ENCODE measurements around the gene PLCXD3. TPM values are rescaled to one million over a fixed set of nuclear protein-coding genes. Genes with fewer than 3 reads are reported as not detected.
"Not testable (repeated sequence)": the region's sequence is repeated elsewhere in the genome, so short reads cannot be mapped to it uniquely, and the experiment has no call there.

Gene PLCXD3
- total and polyA plus RNA-seq, 9 donors = 0.05 to 0.23 (median 0.09) TPM

DNA sequence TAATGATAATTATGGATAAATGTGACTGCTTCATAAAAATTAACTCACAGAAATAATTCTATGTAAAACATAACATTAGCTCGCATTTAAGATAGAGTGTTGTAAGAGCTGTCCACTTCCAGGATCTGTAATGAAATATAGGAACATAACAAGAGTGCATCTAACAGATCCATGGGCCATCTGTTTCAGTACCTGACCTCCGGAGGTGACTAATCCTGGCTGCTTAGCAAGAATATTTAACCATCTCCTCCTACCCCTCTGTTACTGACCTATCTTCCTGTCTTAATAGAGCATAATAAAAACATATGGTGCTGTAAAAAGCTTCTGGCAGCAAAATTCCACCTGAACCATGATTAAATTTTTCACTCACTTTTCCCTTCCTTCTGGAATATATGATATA lies 7.1 kb downstream of the PLCXD3 start:
- no peak overlapping the region for H3K27ac ChIP-seq (ENCODE audit: low read length)
- H3K4me1 ChIP-seq (ENCODE audit: control insufficient read depth, insufficient read depth, low read length) = no peaks in the 10 kb centered on the region
- no CpG with 5 or more reads among the region's 2 CpGs for WGBS (ENCODE audit: insufficient coverage)
- no peaks in the 10 kb centered on the region for H3K36me3 ChIP-seq (ENCODE audit: control insufficient read depth, insufficient read depth, low read length)
- DNase-seq = no peak
- H3K4me3 ChIP-seq (ENCODE audit: low read length) = no peak overlapping the region
- no peaks in the 10 kb centered on the region for H3K9me3 ChIP-seq (replicated peaks; ENCODE audit: control insufficient read depth, low read depth, low read length)
- H3K27me3 ChIP-seq (ENCODE audit: control insufficient read depth, insufficient read depth, low read length) = no peaks in the 10 kb centered on the region

DNA sequence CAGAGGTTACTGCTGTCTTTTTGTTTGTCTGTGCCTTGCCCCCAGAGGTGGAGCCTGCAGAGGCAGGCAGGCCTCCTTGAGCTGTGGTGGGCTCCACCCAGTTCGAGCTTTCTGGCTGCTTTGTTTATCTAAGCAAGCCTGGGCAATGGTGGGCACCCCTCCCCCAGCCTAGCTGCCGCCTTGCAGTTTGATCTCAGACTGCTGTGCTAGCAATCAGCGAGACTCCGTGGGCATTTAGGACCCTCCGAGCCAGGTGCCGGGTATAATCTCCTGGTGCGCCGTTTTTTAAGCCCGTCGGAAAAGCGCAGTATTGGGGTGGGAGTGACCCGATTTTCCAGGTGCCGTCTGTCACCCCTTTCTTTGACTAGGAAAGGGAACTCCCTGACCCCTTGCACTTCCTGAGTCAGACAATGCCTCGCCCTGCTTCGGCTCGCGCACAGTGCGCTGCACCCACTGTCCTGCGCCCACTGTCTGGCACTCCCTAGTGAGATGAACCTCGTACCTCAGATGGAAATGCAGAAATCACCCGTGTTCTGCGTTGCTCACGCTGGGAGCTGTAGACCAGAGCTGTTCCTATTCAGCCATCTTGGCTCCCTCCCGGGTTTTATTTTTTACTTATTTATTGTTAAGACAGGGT lies 16.8 kb downstream of the PLCXD3 start:
- H3K9me3 ChIP-seq (replicated peaks; ENCODE audit: control insufficient read depth, low read depth, low read length); H3K4me1 ChIP-seq (ENCODE audit: control insufficient read depth, insufficient read depth, low read length); H3K4me3 ChIP-seq (ENCODE audit: low read length); DNase-seq; H3K27me3 ChIP-seq (ENCODE audit: control insufficient read depth, insufficient read depth, low read length); H3K27ac ChIP-seq (ENCODE audit: low read length); H3K36me3 ChIP-seq (ENCODE audit: control insufficient read depth, insufficient read depth, low read length): not testable (repeated sequence)
- WGBS (ENCODE audit: insufficient coverage) = 87% methylated on average over 17 of the region's 24 CpGs

DNA sequence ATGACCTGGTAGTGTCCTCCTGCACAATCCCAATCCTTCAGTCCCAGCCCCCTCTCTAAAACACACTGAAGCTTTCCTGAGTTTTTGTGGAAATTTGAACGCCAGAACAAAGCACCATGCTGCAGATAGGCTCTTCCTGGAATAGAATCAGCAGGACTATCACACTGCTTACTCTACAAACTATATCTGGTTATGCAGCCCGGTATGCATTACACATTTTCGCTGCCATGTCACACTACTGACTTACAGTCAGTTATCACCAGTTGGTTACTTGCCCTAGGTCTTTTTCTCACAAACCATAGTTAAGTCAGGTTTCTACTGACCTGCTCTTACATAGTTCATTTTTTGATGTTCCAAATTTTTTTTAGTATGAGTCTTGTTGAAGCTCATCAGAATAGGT lies 24.9 kb downstream of the PLCXD3 start:
- H3K27ac ChIP-seq (ENCODE audit: low read length) = no peak overlapping the region
- WGBS (ENCODE audit: insufficient coverage) = 86% methylated on average over 3 of the region's 3 CpGs
- H3K9me3 ChIP-seq (replicated peaks; ENCODE audit: control insufficient read depth, low read depth, low read length) = no peaks in the 10 kb centered on the region
- no peak overlapping the region for H3K4me3 ChIP-seq (ENCODE audit: low read length)
- no peak for DNase-seq
- H3K36me3 ChIP-seq (ENCODE audit: control insufficient read depth, insufficient read depth, low read length) = no peaks in the 10 kb centered on the region
- H3K4me1 ChIP-seq (ENCODE audit: control insufficient read depth, insufficient read depth, low read length) = no peaks in the 10 kb centered on the region
- H3K27me3 ChIP-seq (ENCODE audit: control insufficient read depth, insufficient read depth, low read length) = no peaks in the 10 kb centered on the region

DNA sequence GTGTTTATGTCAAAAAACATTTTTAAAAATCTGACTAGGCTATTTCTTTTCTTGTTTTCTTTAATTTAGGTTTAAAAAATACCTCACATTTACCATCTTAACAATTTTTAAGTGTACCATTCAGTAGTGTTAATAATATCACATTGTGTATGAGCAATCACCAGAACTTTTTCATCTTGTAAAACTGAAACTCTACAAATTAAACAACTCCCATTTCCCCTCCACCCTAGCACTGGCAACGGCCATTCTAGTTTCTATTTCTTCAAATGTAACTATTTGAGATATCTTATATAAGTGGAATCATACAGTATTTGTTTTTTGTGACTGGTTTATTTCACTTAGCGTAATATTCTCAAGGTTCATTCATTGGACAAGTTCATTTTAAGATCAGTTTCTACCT lies 27.7 kb downstream of the PLCXD3 start:
- no peak for DNase-seq
- no peaks in the 10 kb centered on the region for H3K9me3 ChIP-seq (replicated peaks; ENCODE audit: control insufficient read depth, low read depth, low read length)
- no peaks in the 10 kb centered on the region for H3K36me3 ChIP-seq (ENCODE audit: control insufficient read depth, insufficient read depth, low read length)
- H3K27ac ChIP-seq (ENCODE audit: low read length) = no peak overlapping the region
- WGBS (ENCODE audit: insufficient coverage) = no CpG with 5 or more reads among the region's 2 CpGs
- no peaks in the 10 kb centered on the region for H3K4me1 ChIP-seq (ENCODE audit: control insufficient read depth, insufficient read depth, low read length)
- H3K4me3 ChIP-seq (ENCODE audit: low read length) = no peak overlapping the region
- H3K27me3 ChIP-seq (ENCODE audit: control insufficient read depth, insufficient read depth, low read length) = no peaks in the 10 kb centered on the region

DNA sequence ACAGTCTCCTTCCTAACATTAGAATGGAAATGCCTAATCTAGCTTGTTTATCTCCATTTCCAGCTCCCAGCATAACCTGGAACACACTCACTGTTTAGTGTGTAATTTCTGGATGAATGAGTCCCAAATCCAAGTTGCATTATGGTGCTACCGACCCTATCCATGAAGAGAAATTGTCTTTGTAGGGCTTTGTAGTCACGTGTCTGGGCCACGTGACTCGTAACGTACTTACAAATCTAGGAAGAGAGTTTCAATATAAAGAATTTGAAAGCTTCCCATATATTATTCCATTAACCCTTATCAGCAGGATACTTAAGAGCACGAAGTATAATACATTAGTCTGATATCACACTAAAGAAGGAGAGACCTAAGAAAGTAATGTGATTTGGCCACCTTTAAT lies 28.2 kb downstream of the PLCXD3 start:
- Histone ChIP-seq H3K27me3 (ENCODE audit: control insufficient read depth, insufficient read depth, low read length) (no peaks in the 10 kb centered on the region), H3K27ac (ENCODE audit: low read length) (no peak overlapping the region), H3K9me3 (replicated peaks; ENCODE audit: control insufficient read depth, low read depth, low read length) (no peaks in the 10 kb centered on the region), H3K4me1 (ENCODE audit: control insufficient read depth, insufficient read depth, low read length) (no peaks in the 10 kb centered on the region), H3K36me3 (ENCODE audit: control insufficient read depth, insufficient read depth, low read length) (no peaks in the 10 kb centered on the region), H3K4me3 (ENCODE audit: low read length) (no peak overlapping the region)
- no peak for DNase-seq
- WGBS (ENCODE audit: insufficient coverage) = no CpG with 5 or more reads among the region's 6 CpGs

DNA sequence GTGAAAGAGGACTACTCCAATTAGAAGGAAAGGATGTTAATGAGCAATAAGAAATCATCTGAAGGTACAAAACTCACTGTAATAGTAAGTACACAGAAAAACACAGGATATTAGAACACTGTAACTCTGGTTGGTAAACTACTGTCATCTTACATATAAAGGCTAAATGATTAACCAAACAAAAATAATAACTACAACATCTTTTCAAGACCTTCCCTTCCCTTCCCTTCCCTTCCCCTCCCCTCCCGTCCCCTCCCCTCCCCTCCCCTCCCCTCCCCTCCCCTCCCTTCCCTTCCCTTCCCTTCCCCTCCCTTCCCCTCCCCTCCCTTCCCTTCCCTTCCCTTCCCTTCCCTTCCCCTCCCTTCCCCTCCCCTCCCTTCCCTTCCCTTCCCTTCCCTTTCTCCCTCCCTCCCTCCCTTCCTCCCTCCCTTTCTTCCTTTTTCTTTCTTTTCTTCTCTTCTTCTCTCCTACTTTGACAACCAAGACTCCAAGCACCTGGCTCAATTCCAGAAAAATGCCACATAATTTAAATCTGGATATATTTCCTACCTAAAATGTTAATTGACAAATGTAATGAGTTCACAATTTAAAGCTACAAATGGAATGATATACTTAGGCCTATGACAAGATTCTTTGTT lies 38.7 kb downstream of the PLCXD3 start:
- not testable (repeated sequence) for H3K4me3 ChIP-seq (ENCODE audit: low read length); H3K4me1 ChIP-seq (ENCODE audit: control insufficient read depth, insufficient read depth, low read length); H3K27me3 ChIP-seq (ENCODE audit: control insufficient read depth, insufficient read depth, low read length); DNase-seq; H3K9me3 ChIP-seq (replicated peaks; ENCODE audit: control insufficient read depth, low read depth, low read length); H3K36me3 ChIP-seq (ENCODE audit: control insufficient read depth, insufficient read depth, low read length); H3K27ac ChIP-seq (ENCODE audit: low read length)
- WGBS (ENCODE audit: insufficient coverage) = no CpG with 5 or more reads among the region's 1 CpG

DNA sequence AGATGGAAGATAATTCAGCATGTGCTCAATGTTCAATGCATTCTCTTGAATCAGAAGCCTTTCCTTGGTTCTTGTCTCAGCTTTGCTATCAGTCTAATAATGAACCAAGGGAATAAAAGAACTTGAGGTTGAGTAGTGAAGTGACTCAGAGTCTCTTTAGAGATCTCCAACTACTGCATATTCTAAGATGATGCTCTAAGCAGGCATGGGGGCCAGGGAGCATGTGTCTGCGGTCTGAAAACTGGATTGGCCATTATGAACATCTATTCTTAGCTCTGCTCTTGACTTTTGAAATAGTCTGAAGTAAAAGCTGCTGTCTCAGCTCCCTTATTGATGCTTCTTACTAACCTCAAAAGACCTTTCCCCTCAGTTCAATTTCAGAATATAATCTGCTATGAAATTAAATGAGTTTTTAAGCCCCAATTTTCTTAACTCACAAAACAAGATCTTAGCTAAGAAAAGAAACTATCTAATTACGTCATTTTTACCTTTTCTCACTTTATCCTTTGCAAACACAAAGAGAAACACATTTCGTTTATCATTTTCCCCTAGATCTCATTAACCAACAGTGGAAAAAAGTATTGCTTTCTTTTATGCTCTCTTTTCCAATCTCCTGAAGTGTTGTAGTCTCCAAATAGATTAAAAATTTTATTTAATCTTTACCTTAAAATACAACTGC lies 44.8 kb downstream of the PLCXD3 start:
- Histone ChIP-seq H3K4me3 (ENCODE audit: low read length) (no peak overlapping the region), H3K27me3 (ENCODE audit: control insufficient read depth, insufficient read depth, low read length) (no peaks in the 10 kb centered on the region), H3K36me3 (ENCODE audit: control insufficient read depth, insufficient read depth, low read length) (no peaks in the 10 kb centered on the region), H3K9me3 (replicated peaks; ENCODE audit: control insufficient read depth, low read depth, low read length) (no peaks in the 10 kb centered on the region), H3K27ac (ENCODE audit: low read length) (no peak overlapping the region), H3K4me1 (ENCODE audit: control insufficient read depth, insufficient read depth, low read length) (no peaks in the 10 kb centered on the region)
- no CpG with 5 or more reads among the region's 3 CpGs for WGBS (ENCODE audit: insufficient coverage)
- no peak for DNase-seq

DNA sequence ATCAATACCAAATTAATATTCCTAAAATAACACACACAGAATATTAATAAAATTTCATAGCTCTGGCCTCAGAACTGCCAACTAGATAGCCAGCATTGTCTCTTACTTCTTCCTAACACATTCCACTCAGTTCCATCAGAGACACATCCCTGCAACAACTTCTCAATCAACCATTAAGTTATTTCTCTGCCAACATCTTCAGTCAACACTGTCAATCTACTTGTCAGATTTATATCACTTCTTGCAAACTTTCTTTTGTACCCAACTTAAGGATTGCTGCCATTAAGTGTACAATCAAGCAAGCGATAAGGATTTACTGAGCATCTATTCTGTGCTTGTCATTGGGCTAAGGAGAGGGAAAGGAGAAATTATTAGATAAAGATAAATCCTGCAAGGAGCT lies 50.8 kb downstream of the PLCXD3 start:
- Histone ChIP-seq H3K27ac (ENCODE audit: low read length) (no peak overlapping the region), H3K27me3 (ENCODE audit: control insufficient read depth, insufficient read depth, low read length) (no peaks in the 10 kb centered on the region), H3K36me3 (ENCODE audit: control insufficient read depth, insufficient read depth, low read length) (no peaks in the 10 kb centered on the region), H3K4me3 (ENCODE audit: low read length) (no peak overlapping the region), H3K9me3 (replicated peaks; ENCODE audit: control insufficient read depth, low read depth, low read length) (no peaks in the 10 kb centered on the region), H3K4me1 (ENCODE audit: control insufficient read depth, insufficient read depth, low read length) (no peaks in the 10 kb centered on the region)
- no CpG with 5 or more reads among the region's 1 CpG for WGBS (ENCODE audit: insufficient coverage)
- DNase-seq = no peak

DNA sequence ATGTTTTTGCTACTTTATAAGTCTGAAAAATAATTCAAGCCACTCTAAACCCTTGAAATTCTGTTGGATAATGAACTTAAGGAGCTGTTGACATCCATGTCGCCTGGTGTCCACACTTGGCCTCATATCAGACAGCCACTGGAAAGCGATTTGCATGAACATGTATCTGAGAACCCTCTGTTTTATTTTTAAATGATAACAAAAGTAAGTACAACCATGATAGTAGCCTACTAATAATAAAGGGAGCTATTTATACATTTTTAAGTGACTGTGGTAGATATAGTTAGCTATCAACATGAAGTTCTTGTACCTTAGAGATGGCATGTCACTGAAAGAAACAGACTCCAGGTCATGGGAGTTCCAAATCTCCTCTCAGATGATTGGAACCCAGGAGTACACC lies 53.3 kb downstream of the PLCXD3 start:
- H3K36me3 ChIP-seq (ENCODE audit: control insufficient read depth, insufficient read depth, low read length) = no peaks in the 10 kb centered on the region
- H3K4me3 ChIP-seq (ENCODE audit: low read length) = no peak overlapping the region
- no peak overlapping the region for H3K27ac ChIP-seq (ENCODE audit: low read length)
- no peaks in the 10 kb centered on the region for H3K9me3 ChIP-seq (replicated peaks; ENCODE audit: control insufficient read depth, low read depth, low read length)
- H3K27me3 ChIP-seq (ENCODE audit: control insufficient read depth, insufficient read depth, low read length) = no peaks in the 10 kb centered on the region
- DNase-seq = no peak
- no CpG with 5 or more reads among the region's 2 CpGs for WGBS (ENCODE audit: insufficient coverage)
- no peaks in the 10 kb centered on the region for H3K4me1 ChIP-seq (ENCODE audit: control insufficient read depth, insufficient read depth, low read length)

DNA sequence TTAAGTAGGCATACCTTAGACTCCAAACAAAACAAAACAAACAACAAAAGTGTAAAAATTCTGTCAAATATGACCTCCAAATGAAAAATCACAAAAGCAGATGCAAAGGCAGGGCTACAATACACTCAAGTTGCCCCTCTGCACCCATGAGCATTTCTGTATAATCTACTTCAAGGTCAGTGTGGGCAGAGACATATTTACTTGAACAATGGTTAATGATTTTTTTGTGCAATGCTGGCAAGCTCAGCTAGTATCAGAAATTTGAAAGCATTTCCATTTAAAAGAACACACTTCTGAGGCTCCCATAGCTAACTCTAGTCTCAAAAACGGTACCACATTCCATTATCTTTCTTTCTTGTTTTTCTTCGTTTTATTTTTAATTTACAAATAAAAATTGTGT lies 57.9 kb downstream of the PLCXD3 start:
- Histone ChIP-seq H3K27ac (ENCODE audit: low read length) (no peak overlapping the region), H3K4me1 (ENCODE audit: control insufficient read depth, insufficient read depth, low read length) (no peaks in the 10 kb centered on the region), H3K27me3 (ENCODE audit: control insufficient read depth, insufficient read depth, low read length) (no peaks in the 10 kb centered on the region), H3K36me3 (ENCODE audit: control insufficient read depth, insufficient read depth, low read length) (no peaks in the 10 kb centered on the region), H3K4me3 (ENCODE audit: low read length) (no peak overlapping the region), H3K9me3 (replicated peaks; ENCODE audit: control insufficient read depth, low read depth, low read length) (no peaks in the 10 kb centered on the region)
- no peak for DNase-seq
- no CpG with 5 or more reads among the region's 2 CpGs for WGBS (ENCODE audit: insufficient coverage)

Measured in muscle of leg (tissue), 11 donors.